ENCODE data around the gene ECEL1.

ECEL1 gene

GRCh38 chr2:232466221-232466620 is 21.4 kb downstream of the ECEL1 start:
- no peaks in the 10 kb centered on the region for H3K79me2 ChIP-seq (ENCODE audit: insufficient read depth, low read depth)
- no peak overlapping the region for H3K4me2 ChIP-seq
- H4K20me1 ChIP-seq (ENCODE audit: insufficient read depth), result no peaks in the 10 kb centered on the region
- H3K4me3 ChIP-seq (IDR thresholded peaks at IDR 0.05; ENCODE audit: insufficient read depth, low read depth, low read length), result no peak overlapping the region
- no peak overlapping the region for H3K27ac ChIP-seq
- H3K4me1 ChIP-seq (ENCODE audit: low read depth, poor library complexity, severe bottlenecking), result no peaks in the 10 kb centered on the region
- H3K27me3 ChIP-seq (ENCODE audit: insufficient read depth, low read depth), result 0 out of 2 replicates have a peak, but pooled peaks cover 3% of the 10 kb centered on the region
- no peak overlapping the region for H2AFZ ChIP-seq (ENCODE audit: low read depth)
- H3K9ac ChIP-seq, result no peak overlapping the region
- H3K36me3 ChIP-seq (ENCODE audit: insufficient read depth), result no peaks in the 10 kb centered on the region
- no peak for TF ChIP-seq CTCF (conservative IDR thresholded peaks at IDR 0.05; ENCODE audit: low read depth, low read length)

GRCh38 chr2:232465061-232465460 is 22.6 kb downstream of the ECEL1 start:
- H4K20me1 ChIP-seq (ENCODE audit: insufficient read depth), result no peaks in the 10 kb centered on the region
- H2AFZ ChIP-seq (ENCODE audit: low read depth), result no peak overlapping the region
- H3K27ac ChIP-seq, result no peak overlapping the region
- TF ChIP-seq CTCF (conservative IDR thresholded peaks at IDR 0.05; ENCODE audit: low read depth, low read length), result no peak
- H3K4me2 ChIP-seq, result no peak overlapping the region
- H3K9ac ChIP-seq, result no peak overlapping the region
- H3K4me3 ChIP-seq (IDR thresholded peaks at IDR 0.05; ENCODE audit: insufficient read depth, low read depth, low read length), result no peak overlapping the region
- no peaks in the 10 kb centered on the region for H3K36me3 ChIP-seq (ENCODE audit: insufficient read depth)
- H3K4me1 ChIP-seq (ENCODE audit: low read depth, poor library complexity, severe bottlenecking), result no peaks in the 10 kb centered on the region
- H3K27me3 ChIP-seq (ENCODE audit: insufficient read depth, low read depth), result 0 out of 2 replicates have a peak, but pooled peaks cover 3% of the 10 kb centered on the region
- no peaks in the 10 kb centered on the region for H3K79me2 ChIP-seq (ENCODE audit: insufficient read depth, low read depth)

GRCh38 chr2:232464544-232464885 is 23.1 kb downstream of the ECEL1 start:
- Histone ChIP-seq H3K4me2 (no peak overlapping the region), H3K9ac (no peak overlapping the region), H2AFZ (ENCODE audit: low read depth) (no peak overlapping the region), H4K20me1 (ENCODE audit: insufficient read depth) (no peaks in the 10 kb centered on the region), H3K36me3 (ENCODE audit: insufficient read depth) (no peaks in the 10 kb centered on the region), H3K79me2 (ENCODE audit: insufficient read depth, low read depth) (no peaks in the 10 kb centered on the region), H3K27me3 (ENCODE audit: insufficient read depth, low read depth) (0 out of 2 replicates have a peak, but pooled peaks cover 3% of the 10 kb centered on the region), H3K4me3 (IDR thresholded peaks at IDR 0.05; ENCODE audit: insufficient read depth, low read depth, low read length) (no peak overlapping the region), H3K4me1 (ENCODE audit: low read depth, poor library complexity, severe bottlenecking) (no peaks in the 10 kb centered on the region), H3K27ac (no peak overlapping the region)
- no peak for TF ChIP-seq CTCF (conservative IDR thresholded peaks at IDR 0.05; ENCODE audit: low read depth, low read length)

DNA sequence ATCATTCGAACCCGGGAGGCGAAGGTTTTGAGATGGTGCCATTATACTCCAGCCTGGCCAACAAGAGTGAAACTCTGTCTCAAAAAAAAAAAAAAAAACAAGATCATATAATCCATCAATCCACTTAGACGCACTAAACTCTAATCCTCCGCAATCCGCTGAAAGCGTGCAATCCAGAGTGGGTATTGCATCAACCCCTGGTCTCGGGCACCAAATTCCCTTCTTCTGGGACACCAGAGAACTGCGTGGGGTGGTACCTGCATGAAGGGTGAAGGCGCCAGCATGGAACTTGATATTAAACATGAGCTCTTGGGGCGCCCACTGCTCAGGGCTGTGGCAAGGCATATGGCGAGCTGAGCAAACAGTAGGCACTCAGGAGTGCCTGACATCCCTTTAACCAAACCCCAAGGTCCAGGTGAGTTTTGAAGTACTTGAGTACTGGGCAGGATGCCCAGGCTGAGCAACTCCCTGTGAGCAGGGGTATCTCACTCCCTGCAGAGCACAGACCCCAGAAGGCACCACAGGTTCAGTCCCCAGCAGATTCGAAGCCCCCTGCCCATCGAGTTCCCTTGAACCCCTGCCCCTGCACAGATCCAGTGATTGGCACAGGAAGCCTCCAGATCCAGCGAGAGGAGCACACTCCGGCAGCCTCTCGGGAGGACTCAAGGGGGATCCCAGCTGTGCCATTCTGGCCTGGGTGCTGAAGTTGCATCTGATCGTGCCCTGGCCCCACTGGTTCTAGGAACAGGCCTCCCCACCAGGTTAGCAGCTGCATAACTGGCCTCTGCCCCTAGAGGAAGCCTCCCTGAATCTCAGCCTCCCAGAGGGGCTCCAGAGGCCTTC is 23.7 kb downstream of the ECEL1 start:
- H3K4me1 ChIP-seq (ENCODE audit: low read depth, poor library complexity, severe bottlenecking), result no peaks in the 10 kb centered on the region
- H2AFZ ChIP-seq (ENCODE audit: low read depth), result no peak overlapping the region
- H4K20me1 ChIP-seq (ENCODE audit: insufficient read depth), result no peaks in the 10 kb centered on the region
- TF ChIP-seq CTCF (conservative IDR thresholded peaks at IDR 0.05; ENCODE audit: low read depth, low read length), result no peak
- H3K27me3 ChIP-seq (ENCODE audit: insufficient read depth, low read depth), result 0 out of 2 replicates have a peak, but pooled peaks cover 3% of the 10 kb centered on the region
- no peaks in the 10 kb centered on the region for H3K79me2 ChIP-seq (ENCODE audit: insufficient read depth, low read depth)
- H3K27ac ChIP-seq, result no peak overlapping the region
- H3K9ac ChIP-seq, result no peak overlapping the region
- H3K36me3 ChIP-seq (ENCODE audit: insufficient read depth), result no peaks in the 10 kb centered on the region
- H3K4me2 ChIP-seq, result no peak overlapping the region
- no peak overlapping the region for H3K4me3 ChIP-seq (IDR thresholded peaks at IDR 0.05; ENCODE audit: insufficient read depth, low read depth, low read length)

All from KMS-11 (cell line).